ENCODE results near the gene USH2A. TPM values are rescaled to one million over a fixed set of nuclear protein-coding genes. Genes with fewer than 3 reads are reported as not detected.

USH2A gene
- total and polyA plus RNA-seq, 7 donors, result under 0.01 to 0.32 (median 0.30) TPM; not detected in 4

DNA sequence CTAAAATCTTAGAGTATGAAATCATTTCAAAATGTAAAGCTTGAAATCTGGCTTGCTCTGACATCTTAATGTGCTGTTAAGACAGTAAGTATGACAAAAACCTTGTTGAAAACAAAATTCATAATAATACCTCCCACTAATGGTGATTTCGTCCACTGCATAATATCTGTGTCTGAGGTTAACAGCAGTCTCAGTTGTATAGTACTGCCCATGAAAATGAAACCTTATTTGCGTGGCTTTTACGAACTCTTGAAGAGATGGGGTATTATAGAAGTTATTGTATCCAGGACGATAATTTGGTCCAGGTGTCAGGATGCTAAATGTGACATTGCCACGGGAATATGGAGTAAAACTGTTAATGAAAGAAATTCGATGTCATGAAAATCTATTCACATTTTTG is 99.9 kb downstream of the USH2A start:
- no peaks in the 10 kb centered on the region for H3K4me1 ChIP-seq
- intact Hi-C loops (cut with DNase I), result no loop called here
- no peaks in the 10 kb centered on the region for H3K27me3 ChIP-seq (ENCODE audit: insufficient read depth in 3 of 3, low read length in 2 of 3)
- no peak overlapping the region for H3K27ac ChIP-seq
- H3K36me3 ChIP-seq (ENCODE audit: insufficient read depth in 1 of 2, low read depth in 1 of 2), result no peaks in the 10 kb centered on the region
- DNase-seq (no peak), ATAC-seq (no peak)
- H3K9me3 ChIP-seq, result no peaks in the 10 kb centered on the region
- TF ChIP-seq, protein P1, sequence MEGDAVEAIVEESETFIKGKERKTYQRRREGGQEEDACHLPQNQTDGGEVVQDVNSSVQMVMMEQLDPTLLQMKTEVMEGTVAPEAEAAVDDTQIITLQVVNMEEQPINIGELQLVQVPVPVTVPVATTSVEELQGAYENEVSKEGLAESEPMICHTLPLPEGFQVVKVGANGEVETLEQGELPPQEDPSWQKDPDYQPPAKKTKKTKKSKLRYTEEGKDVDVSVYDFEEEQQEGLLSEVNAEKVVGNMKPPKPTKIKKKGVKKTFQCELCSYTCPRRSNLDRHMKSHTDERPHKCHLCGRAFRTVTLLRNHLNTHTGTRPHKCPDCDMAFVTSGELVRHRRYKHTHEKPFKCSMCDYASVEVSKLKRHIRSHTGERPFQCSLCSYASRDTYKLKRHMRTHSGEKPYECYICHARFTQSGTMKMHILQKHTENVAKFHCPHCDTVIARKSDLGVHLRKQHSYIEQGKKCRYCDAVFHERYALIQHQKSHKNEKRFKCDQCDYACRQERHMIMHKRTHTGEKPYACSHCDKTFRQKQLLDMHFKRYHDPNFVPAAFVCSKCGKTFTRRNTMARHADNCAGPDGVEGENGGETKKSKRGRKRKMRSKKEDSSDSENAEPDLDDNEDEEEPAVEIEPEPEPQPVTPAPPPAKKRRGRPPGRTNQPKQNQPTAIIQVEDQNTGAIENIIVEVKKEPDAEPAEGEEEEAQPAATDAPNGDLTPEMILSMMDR (IDR thresholded peaks at IDR 0.05), result no peak
- no peak overlapping the region for H3K4me3 ChIP-seq
- 72 to 78% (median 74%) methylated on average over 6 of the region's 6 CpGs for WGBS, 3 donors

DNA sequence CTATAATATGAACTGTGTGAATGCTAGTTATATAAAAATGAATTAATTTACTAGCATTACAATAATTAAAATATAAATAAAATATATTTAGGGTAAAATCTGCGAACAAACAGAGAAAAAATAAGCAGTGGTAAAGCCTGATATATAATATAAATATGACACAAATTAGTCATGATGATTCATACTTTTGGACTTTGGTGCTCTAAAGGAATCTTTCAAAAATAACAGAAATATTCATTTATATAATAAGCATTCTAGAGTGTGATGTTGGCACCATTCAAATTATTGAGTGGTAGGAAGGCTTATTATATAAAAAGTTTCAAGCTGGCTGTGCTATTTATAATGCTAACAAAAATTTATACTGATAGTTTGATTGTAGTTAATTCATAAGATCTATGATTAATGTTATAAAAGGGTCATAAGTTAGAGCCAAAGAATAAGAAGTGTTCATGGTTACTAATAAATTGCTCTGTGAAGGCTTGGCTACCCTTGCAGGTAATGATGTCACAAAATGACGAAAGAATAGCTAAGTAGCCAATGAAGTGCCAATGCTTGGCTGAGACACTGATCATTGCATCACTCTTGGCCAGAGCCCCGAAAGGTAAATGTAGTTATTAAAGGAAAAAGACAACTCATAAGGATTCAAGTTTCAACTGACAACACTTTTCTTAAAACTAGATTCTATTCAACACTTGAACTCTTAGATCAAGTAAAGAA is 108.7 kb downstream of the USH2A start:
- Histone ChIP-seq H3K27ac (no peak overlapping the region), H3K4me3 (no peak overlapping the region), H3K4me1 (no peaks in the 10 kb centered on the region), H3K36me3 (ENCODE audit: insufficient read depth in 1 of 2, low read depth in 1 of 2) (no peaks in the 10 kb centered on the region), H3K9me3 (no peaks in the 10 kb centered on the region), H3K27me3 (ENCODE audit: insufficient read depth in 3 of 3, low read length in 2 of 3) (no peaks in the 10 kb centered on the region)
- WGBS, 3 donors, result 51 to 61% (median 53%) methylated on average over 3 of the region's 3 CpGs
- DNase-seq, result no peak
- TF ChIP-seq, protein P1 (IDR thresholded peaks at IDR 0.05), result no peak
- no peak for ATAC-seq
- intact Hi-C loops (cut with DNase I), result no loop called here

DNA sequence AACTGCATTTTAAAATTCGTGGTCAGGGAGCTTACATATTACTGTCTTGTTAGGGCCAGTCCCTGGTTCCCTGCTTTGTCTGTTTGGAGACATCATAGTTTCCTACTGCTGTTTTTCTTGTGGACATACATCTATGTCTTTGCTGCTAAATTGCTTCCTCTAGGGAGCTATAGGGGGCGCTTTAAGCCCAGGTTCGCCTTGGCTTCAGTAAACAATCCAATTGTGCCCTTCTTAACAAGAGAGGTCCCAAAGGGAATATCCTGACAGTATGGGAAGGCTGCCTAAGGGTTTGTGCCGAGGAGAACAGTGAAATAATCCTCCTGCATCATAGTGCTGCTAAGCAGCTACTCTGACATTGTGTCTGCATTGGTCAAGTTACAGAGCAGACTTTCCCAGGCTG is 112.5 kb downstream of the USH2A start:
- Histone ChIP-seq H3K27me3 (ENCODE audit: insufficient read depth in 3 of 3, low read length in 2 of 3) (no peaks in the 10 kb centered on the region), H3K27ac (no peak overlapping the region), H3K4me1 (no peaks in the 10 kb centered on the region), H3K36me3 (ENCODE audit: insufficient read depth in 1 of 2, low read depth in 1 of 2) (no peaks in the 10 kb centered on the region), H3K4me3 (no peak overlapping the region), H3K9me3 (no peaks in the 10 kb centered on the region)
- WGBS, 3 donors, result 14 to 18% (median 14%) methylated on average over 4 of the region's 4 CpGs
- TF ChIP-seq, protein P1 (IDR thresholded peaks at IDR 0.05), result peak; percentile 33
- ATAC-seq, result peak in 1 of 4 donors; percentile 43
- no peak for DNase-seq
- intact Hi-C loops (cut with DNase I), result no loop called here

DNA sequence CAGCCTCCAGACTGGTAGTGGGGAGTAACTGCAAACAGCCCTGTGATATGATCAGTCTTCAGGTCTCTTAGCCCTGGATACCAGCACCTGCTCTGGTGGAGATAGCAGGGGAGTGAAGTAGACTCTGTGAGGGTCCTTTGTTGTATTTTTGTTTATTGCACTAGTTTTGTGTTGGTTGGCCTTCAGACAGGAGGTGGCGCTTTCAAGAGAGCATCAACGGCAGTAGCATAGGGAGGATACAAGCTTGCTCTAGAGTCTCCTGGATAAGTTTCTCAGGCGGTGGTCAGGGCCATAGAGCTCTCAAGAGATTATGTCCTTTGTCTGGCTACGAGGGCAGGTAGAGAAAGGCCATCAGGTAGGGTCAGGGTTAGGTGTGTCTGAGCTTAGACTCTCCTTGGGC is 116.4 kb downstream of the USH2A start:
- Histone ChIP-seq H3K36me3 (ENCODE audit: insufficient read depth in 1 of 2, low read depth in 1 of 2) (no peaks in the 10 kb centered on the region), H3K27me3 (ENCODE audit: insufficient read depth in 3 of 3, low read length in 2 of 3) (no peaks in the 10 kb centered on the region), H3K9me3 (no peaks in the 10 kb centered on the region), H3K4me3 (no peak overlapping the region), H3K27ac (no peak overlapping the region), H3K4me1 (no peaks in the 10 kb centered on the region)
- intact Hi-C loops (cut with DNase I), result no loop called here
- no peak for ATAC-seq
- 84 to 90% (median 89%) methylated on average over 4 of the region's 4 CpGs for WGBS, 3 donors
- DNase-seq, result no peak
- TF ChIP-seq, protein P1 (IDR thresholded peaks at IDR 0.05), result no peak

DNA sequence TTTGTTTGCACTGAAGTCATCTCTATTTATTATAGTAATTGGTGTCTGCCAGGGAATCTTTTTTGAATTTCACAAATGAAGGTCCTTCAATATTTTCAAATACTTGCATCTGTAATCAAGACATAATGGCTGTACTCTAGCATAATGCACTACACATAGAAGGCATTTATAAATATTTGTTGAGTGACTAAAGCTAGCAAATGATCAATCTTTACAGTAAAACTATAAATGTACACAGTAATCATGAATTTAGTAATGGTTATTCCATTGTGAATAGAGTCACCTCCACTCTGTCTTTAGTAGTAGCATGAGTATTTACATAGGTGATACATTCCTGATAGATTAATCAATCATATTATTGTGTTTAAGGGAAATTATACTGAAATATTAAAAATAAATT is 119.6 kb downstream of the USH2A start:
- ATAC-seq (no peak), DNase-seq (no peak)
- TF ChIP-seq, protein P1 (IDR thresholded peaks at IDR 0.05), result no peak
- H3K9me3 ChIP-seq, result no peaks in the 10 kb centered on the region
- no peaks in the 10 kb centered on the region for H3K4me1 ChIP-seq
- intact Hi-C loops (cut with DNase I), result no loop called here
- H3K4me3 ChIP-seq, result no peak overlapping the region
- H3K27ac ChIP-seq, result no peak overlapping the region
- H3K36me3 ChIP-seq (ENCODE audit: insufficient read depth in 1 of 2, low read depth in 1 of 2), result no peaks in the 10 kb centered on the region
- H3K27me3 ChIP-seq (ENCODE audit: insufficient read depth in 3 of 3, low read length in 2 of 3), result no peaks in the 10 kb centered on the region
